Frontal cortex (tissue), 4 donors: ENCODE data around the gene ADAM21. TPM values are rescaled to one million over a fixed set of nuclear protein-coding genes. Genes with fewer than 3 reads are reported as not detected.
"Not testable (repeated sequence)": the region's sequence is repeated elsewhere in the genome, so short reads cannot be mapped to it uniquely, and the experiment has no call there.

Experiments used
- DNase-seq, 2 donors: peaks; one replicate each; pipeline ENCODE4 v3.0.0; 2012; ENCODE audit warnings: low spot score in 2 of 2
- FAIRE-seq: peaks from 2 replicates; lab custom pipeline; 2012; peaks lifted over from hg19 to GRCh38; lab: Jason Lieb, UNC
- small RNA-seq: library from RNA; depleted of rRNA; stranded (forward); fragments of <200 nt; gene quantifications from one replicate; pipeline ENCODE3, GENCODE V24; 2014
- total RNA-seq: library from RNA; depleted of rRNA; stranded (reverse); fragments of >200 nt; gene quantifications from one replicate; pipeline ENCODE4 v1.2.3, GENCODE V29; 2014
- donor health status: control.
- donor health status: control.
- donor health status: control.

The ADAM21 gene
- total RNA-seq, 1 donor from 2014 or later: under 0.01 TPM

- DNase-seq (no peak), FAIRE-seq (no peak)
Measured at GRCh38 chr14:70473825-70474224, 21.9 kb downstream of the ADAM21 start.

DNA sequence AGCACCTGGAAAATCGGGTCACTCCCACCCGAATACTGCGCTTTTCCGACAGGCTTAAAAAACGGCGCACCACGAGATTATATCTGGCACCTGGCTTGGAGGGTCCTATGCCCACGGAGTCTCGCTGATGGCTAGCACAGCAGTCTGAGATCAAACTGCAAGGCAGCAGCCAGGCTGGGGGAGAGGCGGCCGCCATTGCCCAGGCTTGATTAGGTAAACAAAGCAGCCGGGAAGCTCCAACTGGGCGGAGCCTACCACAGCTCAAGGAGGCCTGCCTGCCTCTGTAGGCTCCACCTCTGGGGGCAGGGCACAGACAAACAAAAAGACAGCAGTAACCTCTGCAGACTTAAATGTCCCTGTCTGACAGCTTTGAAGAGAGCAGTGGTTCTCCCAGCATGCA is 23.5 kb downstream of the ADAM21 start:
- not testable (repeated sequence) for DNase-seq, FAIRE-seq

DNA sequence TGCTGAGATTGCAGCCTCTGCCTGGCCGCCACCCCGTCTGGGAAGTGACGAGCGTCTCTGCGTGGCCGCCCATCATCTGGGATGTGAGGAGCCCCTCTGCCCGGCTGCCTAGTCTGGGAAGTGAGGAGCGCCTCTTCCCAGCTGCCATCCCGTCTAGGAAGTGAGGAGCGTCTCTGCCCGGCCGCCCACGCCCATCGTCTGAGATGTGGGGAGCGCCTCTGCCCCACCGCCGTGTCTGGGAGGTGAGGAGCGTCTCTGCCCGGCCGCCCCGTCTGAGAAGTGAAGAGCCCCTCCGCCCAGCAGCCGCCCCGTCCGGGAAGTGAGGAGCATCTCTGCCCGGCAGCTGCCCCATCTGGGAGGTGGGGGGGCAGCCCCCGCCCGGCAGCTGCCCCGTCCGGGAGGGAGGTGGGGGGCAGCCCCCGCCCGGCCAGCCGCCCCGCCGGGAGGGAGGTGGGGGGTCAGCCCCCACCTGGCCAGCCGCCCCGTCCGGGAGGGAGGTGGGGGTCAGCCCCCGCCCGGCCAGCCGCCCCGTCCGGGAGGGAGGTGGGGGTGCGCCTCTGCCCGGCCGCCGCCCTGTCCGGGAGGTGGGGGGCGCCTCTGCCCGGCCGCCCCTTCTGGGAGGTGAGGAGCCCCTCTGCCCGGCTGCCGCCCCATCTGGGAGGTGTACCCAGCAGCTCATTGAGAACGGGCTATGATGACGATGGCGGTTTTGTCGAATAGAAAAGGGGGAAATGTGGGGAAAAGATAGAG is 25.6 kb downstream of the ADAM21 start:
- not testable (repeated sequence) for DNase-seq, FAIRE-seq

- FAIRE-seq (no peak), DNase-seq (no peak)
Measured at GRCh38 chr14:70489579-70490200, 37.7 kb downstream of the ADAM21 start.

DNA sequence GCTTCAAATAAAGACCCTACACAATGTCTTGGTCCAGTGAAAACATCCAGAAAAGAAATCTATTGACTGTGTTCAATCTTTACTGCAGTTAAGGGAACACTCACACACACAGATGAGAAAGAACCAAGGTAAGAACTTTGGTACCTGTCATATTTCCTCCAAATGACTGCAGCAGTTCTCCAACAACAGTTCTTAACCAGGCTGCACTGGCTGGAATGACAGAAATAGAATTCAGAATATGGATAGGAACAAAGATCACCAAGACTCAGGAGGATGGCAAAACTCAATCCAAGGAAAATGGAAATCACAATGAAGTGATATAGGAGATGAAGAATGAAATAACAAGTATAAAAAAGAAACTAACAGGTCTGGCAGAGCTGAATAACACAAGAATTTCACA is 46.2 kb downstream of the ADAM21 start:
- no peak for FAIRE-seq
- DNase-seq: no peak

Small RNAs within 50 kb of the gene (small RNA-seq; reads per million reads assigned to genes)
- gene RNU6-659P: not detected

Other genes starting within 250 kb of the ADAM21 start
- gene COX16, start 92.5 kb upstream of the ADAM21 start, total RNA-seq: 53.4 TPM
- 25.3 TPM for gene SYNJ2BP, start 35.1 kb upstream of the ADAM21 start, total RNA-seq
- 1.6 TPM for gene ADAM20, start 82.8 kb downstream of the ADAM21 start, total RNA-seq
- gene MED6, start 148.5 kb downstream of the ADAM21 start, total RNA-seq: 49.7 TPM
- 14.7 TPM for gene TTC9, start 189.7 kb downstream of the ADAM21 start, total RNA-seq